ENCODE measurements around the gene FGR.

Gene FGR

DNA sequence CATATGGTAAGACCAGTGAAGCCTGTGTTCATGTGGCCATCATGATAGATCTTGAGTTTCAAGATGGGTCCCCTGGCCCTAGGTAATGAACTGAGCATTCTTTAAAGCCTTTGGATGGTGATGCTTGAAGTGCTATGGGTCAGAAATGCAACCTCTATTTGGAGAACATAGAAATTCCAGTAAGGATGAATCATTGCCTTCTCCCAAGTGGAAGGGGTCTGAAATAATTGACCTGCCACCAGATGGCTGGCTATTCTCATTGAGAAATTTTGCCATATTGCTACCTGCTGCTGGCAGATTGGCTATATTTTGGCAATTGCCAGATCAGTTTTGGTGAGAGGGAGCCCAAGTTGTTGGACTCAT lies 37.7 kb upstream of the FGR start:
- no peak for TF ChIP-seq MYC (IDR thresholded peaks at IDR 0.05; ENCODE audit: low read depth, low read length)
- TF ChIP-seq POLR2A (IDR thresholded peaks at IDR 0.05; ENCODE audit: extremely low read depth, insufficient read length) = no peak
- DNase-seq (ENCODE audit: low read depth) = no peak
- H3K4me3 ChIP-seq (ENCODE audit: low read depth, low read length) = peak overlapping the region; percentile 58

DNA sequence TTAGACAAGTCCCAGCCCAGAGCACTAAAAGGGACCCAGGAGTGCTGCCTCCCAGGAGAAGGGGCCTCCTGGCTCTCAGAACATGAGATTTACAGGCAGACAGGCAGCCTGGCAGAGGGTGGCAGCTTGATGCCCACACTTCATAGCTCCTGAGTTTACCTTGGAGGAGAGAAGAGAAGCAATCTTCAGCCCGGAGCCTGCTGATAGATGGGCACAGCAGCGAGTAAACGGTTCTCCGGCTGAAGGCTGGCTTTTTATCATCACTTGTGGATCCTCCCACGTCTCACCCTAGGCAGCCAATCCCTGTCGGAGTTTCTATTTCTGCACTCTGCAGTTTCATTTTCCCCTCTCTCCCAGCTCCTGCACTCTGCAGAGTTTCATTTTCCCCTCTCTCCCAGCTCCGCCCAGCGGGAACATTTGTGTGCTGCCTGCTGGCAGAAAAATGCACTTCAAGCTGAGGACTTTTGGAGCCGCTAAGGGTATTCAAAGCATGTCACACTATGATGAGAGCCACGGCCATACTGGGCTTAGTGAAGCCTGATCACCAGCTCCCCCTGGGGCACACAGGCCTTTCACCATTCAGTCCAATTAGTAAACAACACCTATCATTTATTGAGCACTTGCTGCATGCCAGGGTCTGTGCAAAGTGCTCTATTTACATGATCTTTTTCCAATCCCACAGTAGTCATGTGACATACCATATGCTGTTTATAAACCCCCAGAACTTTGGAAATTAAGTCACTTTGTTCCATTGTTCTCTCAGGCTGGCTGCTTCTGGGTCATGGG lies 37.2 kb upstream of the FGR start, which contains the start of gene IFI6:
TSS of gene IFI6 (minus strand) at position 229 of the 786 bp plus-strand sequence. CDS start 2,878 bp downstream, outside the sequence.
- TF ChIP-seq, protein P1, sequence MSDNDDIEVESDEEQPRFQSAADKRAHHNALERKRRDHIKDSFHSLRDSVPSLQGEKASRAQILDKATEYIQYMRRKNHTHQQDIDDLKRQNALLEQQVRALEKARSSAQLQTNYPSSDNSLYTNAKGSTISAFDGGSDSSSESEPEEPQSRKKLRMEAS (IDR thresholded peaks at IDR 0.05; ENCODE audit: low read depth, low read length) = no peak; the same call in 1 of the 2 replicates
- TF ChIP-seq, protein P2, sequence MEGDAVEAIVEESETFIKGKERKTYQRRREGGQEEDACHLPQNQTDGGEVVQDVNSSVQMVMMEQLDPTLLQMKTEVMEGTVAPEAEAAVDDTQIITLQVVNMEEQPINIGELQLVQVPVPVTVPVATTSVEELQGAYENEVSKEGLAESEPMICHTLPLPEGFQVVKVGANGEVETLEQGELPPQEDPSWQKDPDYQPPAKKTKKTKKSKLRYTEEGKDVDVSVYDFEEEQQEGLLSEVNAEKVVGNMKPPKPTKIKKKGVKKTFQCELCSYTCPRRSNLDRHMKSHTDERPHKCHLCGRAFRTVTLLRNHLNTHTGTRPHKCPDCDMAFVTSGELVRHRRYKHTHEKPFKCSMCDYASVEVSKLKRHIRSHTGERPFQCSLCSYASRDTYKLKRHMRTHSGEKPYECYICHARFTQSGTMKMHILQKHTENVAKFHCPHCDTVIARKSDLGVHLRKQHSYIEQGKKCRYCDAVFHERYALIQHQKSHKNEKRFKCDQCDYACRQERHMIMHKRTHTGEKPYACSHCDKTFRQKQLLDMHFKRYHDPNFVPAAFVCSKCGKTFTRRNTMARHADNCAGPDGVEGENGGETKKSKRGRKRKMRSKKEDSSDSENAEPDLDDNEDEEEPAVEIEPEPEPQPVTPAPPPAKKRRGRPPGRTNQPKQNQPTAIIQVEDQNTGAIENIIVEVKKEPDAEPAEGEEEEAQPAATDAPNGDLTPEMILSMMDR (IDR thresholded peaks at IDR 0.05; ENCODE audit: low read depth, low read length) = peak; percentile 40
- peak within 1 kb of the TSS; percentile 58 for H3K4me3 ChIP-seq (ENCODE audit: low read depth, low read length)
- DNase-seq (ENCODE audit: low read depth) = peak; percentile 94

DNA sequence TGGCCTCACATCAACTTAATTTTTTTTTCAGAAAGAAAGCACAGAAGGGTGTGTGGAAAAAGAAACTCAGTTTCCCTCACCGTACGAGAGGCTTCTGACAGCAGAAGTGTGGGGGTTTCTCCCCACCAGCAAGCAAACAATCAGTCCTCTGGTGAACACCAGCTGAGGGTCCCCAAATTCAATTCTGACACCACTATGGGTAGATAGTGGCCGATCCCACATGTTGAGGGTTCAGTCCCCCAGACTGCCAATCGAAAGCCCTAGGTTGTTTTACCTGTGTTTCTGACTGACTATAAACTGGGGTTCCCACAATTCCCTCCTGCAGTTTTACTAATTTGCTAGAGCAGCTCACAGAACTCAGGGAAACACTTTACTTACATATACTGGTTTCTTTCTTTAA lies 34.9 kb upstream of the FGR start:
- TF ChIP-seq POLR2A (IDR thresholded peaks at IDR 0.05; ENCODE audit: extremely low read depth, insufficient read length) = no peak
- TF ChIP-seq, protein P2 (IDR thresholded peaks at IDR 0.05; ENCODE audit: low read depth, low read length) = no peak
- TF ChIP-seq MYC (IDR thresholded peaks at IDR 0.05; ENCODE audit: low read depth, low read length) = no peak
- TF ChIP-seq, protein P1 (IDR thresholded peaks at IDR 0.05; ENCODE audit: low read depth, low read length) = no peak
- no peak for DNase-seq (ENCODE audit: low read depth)
- no peak overlapping the region for H3K4me3 ChIP-seq (ENCODE audit: low read depth, low read length)

DNA sequence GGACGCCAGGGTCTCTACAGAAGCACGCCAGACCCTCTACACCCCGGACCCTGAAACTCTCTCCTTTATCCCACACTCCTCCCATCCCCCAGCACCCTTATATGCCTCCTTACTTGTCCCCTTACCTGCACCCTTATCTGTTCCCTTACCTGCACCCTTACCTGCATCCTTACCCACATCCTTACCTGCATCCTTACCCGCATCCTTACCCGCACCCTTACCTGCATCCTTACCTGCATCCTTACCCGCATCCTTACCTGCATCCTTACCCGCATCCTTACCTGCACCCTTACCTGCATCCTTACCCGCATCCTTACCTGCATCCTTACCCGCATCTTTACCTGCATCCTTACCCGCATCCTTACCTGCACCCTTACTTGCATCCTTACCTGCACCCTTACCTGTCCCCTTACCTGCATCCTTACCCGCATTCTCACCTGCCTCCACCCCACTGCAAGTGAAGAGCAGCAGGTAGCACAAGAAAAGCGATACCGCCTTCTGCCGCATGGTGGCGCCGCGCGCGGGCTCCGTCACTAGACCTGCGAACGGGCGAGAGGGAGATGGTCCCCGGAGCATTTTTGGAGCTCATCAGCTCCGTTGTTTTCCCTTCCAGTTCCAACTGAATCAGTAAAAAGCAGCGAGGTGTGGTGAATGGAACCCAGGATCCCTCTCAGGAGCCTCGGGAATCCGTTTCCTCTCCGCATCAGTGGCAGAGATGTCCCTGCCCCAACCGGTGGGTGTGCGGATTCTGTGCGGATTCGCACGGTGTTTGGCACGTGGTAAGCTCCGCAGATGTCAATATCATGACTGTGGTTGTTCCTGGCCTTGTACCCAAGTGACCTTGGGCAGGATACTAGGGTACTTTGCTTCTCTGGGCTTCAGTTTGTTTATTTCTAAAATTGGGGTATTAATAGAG lies 34.1 kb upstream of the FGR start:
- no peak overlapping the region for H3K4me3 ChIP-seq (ENCODE audit: low read depth, low read length)
- DNase-seq (ENCODE audit: low read depth) = peak; percentile 74
- TF ChIP-seq, protein P2 (IDR thresholded peaks at IDR 0.05; ENCODE audit: low read depth, low read length) = peak; percentile 47
- TF ChIP-seq POLR2A (IDR thresholded peaks at IDR 0.05; ENCODE audit: extremely low read depth, insufficient read length) = no peak

DNA sequence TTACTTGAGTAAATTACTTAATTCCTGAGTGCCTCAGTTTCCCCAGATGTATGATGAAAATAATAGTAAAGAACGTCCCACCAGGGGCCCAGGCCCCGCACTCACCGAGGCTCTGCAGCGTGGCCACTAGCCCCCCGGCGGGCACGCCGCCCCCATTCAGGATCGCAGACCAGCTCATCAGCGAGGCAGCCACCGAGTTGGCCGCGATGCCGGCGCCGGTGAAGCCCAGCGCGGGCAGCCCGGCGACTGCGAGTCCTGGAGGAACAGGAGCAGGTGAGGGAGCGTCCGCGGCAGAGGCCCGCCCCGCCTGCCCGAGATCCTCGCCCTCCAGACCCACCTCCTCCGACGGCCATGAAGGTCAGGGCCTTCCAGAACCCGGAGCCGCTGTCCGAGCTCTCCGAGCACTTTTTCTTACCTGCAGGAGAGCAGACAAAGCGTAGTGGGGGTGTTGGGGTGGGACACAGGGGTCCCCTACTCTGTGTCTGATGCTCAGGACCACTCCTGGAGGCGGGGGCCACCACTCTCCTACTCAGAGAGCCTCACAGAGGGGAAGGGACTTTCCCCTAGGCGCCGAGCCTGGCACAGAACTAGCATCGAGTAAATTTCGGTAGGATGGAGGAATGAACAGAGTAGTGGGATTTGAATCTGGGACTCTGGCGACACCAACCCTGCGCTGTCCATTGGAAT lies 33.3 kb upstream of the FGR start:
- TF ChIP-seq, protein P1 (IDR thresholded peaks at IDR 0.05; ENCODE audit: low read depth, low read length) = no peak
- no peak for TF ChIP-seq MYC (IDR thresholded peaks at IDR 0.05; ENCODE audit: low read depth, low read length)
- TF ChIP-seq, protein P2 (IDR thresholded peaks at IDR 0.05; ENCODE audit: low read depth, low read length) = no peak
- TF ChIP-seq POLR2A (IDR thresholded peaks at IDR 0.05; ENCODE audit: extremely low read depth, insufficient read length) = no peak
- no peak overlapping the region for H3K4me3 ChIP-seq (ENCODE audit: low read depth, low read length)
- DNase-seq (ENCODE audit: low read depth) = no peak

DNA sequence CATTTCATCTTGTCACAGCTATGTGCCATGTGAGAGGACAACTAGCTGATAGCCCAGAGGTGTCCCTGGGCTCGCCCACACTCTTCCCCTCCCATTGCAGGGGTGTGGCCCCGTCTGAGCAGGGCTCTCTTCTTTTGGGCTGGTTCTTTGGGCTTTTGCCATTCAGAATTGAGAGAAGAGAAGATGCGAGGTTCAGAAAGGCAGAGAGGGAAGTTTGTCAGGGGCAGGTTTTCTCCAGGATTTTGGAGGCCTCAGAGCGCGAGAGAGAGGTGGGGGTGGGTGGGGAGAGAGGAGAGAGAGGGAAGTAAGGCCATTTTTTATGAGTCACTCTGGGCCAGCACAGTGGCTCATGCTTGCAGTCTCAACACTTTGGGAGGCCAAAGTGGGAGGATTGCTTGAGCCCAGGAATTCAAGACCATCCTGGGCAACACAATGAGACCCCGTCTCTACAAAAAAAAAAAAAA lies 31.8 kb upstream of the FGR start:
- no peak overlapping the region for H3K4me3 ChIP-seq (ENCODE audit: low read depth, low read length)
- no peak for TF ChIP-seq POLR2A (IDR thresholded peaks at IDR 0.05; ENCODE audit: extremely low read depth, insufficient read length)
- TF ChIP-seq MYC (IDR thresholded peaks at IDR 0.05; ENCODE audit: low read depth, low read length) = no peak
- TF ChIP-seq, protein P2 (IDR thresholded peaks at IDR 0.05; ENCODE audit: low read depth, low read length) = no peak
- TF ChIP-seq, protein P1 (IDR thresholded peaks at IDR 0.05; ENCODE audit: low read depth, low read length) = no peak
- DNase-seq (ENCODE audit: low read depth) = peak; percentile 78

All from NB4 (cell line).